ENCODE measurements around the gene TMEM214. TPM values are rescaled to one million over a fixed set of nuclear protein-coding genes. Genes with fewer than 3 reads are reported as not detected.

The TMEM214 gene
- 33.1 TPM for polyA plus RNA-seq (2013, experiment 1 of 2)
- polyA plus RNA-seq (2013, experiment 2 of 2), result 33.0 TPM

GRCh38 chr2:27032495-27033252 lies at the start of gene TMEM214:
TSS of gene TMEM214 (plus strand) at chr2:27032965. CDS start at chr2:27033016, 51 bp downstream.
- no CpG with 5 or more reads among the region's 76 CpGs for WGBS (ENCODE audit: extremely low coverage, insufficient coverage, low lambda C conversion rate)
- H3K27ac ChIP-seq (ENCODE audit: low read depth, low read length), result no peak within 1 kb of the TSS
- H2BK120ac ChIP-seq (ENCODE audit: low read depth, low read length), result no peak within 1 kb of the TSS

DNA sequence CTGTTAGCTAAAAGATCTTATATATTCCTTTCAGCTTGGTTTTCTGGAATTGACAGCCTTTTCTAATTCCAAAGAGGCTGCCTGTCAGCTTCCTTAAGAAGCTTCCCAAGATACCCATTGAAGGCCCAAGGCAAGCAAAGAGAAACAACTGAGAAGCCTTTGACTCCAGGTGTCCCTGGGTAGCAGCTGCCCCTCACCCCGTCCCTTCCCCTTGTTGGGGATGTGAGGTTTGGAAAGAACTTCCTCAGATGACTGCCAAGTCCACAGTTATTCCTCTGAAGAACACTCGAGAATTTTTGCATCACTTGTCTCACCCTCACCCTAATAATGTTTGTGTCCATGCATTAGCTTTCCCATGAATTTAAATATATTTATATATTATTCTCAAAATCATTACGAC lies 49.0 kb upstream of the TMEM214 start:
- no peaks in the 10 kb centered on the region for H3K79me1 ChIP-seq (ENCODE audit: low read length)
- H3K18ac ChIP-seq (ENCODE audit: low read length), result no peak overlapping the region

More at GRCh38 chr2:27032495-27033252, at the start of gene TMEM214:
- Histone ChIP-seq H3K4me3 (ENCODE audit: low read length) (peak within 1 kb of the TSS; percentile 93), H3K9ac (ENCODE audit: low read length) (peak within 1 kb of the TSS; percentile 95), H3K27me3 (ENCODE audit: insufficient read depth, low read length, poor library complexity) (no peaks in the 10 kb centered on the region), H4K5ac (ENCODE audit: low read length) (no peak within 1 kb of the TSS), H3K56ac (ENCODE audit: low read length) (peak within 1 kb of the TSS; percentile 96), H2BK5ac (ENCODE audit: low read length) (no peak within 1 kb of the TSS), H3K4me2 (ENCODE audit: low read length) (peak within 1 kb of the TSS; percentile 81), H3K79me1 (ENCODE audit: low read length) (peaks cover 12% of the 10 kb centered on the region), H3K4ac (ENCODE audit: low read depth, low read length) (peak within 1 kb of the TSS; percentile 49), H3K23ac (ENCODE audit: low read length) (no peak within 1 kb of the TSS), H3K79me2 (ENCODE audit: control insufficient read depth, insufficient read depth, low read length) (peaks cover 11% of the 10 kb centered on the region), H3K36me3 (ENCODE audit: control insufficient read depth, insufficient read depth, low read length) (peaks cover 6% of the 10 kb centered on the region), H2BK15ac (replicated peaks; ENCODE audit: low read depth) (no peak within 1 kb of the TSS), H3K4me1 (ENCODE audit: control insufficient read depth, low read depth, low read length) (peaks cover 3% of the 10 kb centered on the region), H2AK5ac (ENCODE audit: low read length) (peak within 1 kb of the TSS; percentile 9), H4K8ac (ENCODE audit: low read depth, low read length) (no peak within 1 kb of the TSS), H3K18ac (ENCODE audit: low read length) (peak within 1 kb of the TSS; percentile 29)
- peak; percentile 91 for DNase-seq

GRCh38 chr2:26985807-26986206 lies 47.0 kb upstream of the TMEM214 start:
- Histone ChIP-seq H3K18ac (ENCODE audit: low read length) (no peak overlapping the region), H3K23ac (ENCODE audit: low read length) (no peak overlapping the region), H3K4me1 (ENCODE audit: control insufficient read depth, low read depth, low read length) (no peaks in the 10 kb centered on the region), H3K4me2 (ENCODE audit: low read length) (no peak overlapping the region), H3K56ac (ENCODE audit: low read length) (no peak overlapping the region), H3K36me3 (ENCODE audit: control insufficient read depth, insufficient read depth, low read length) (no peaks in the 10 kb centered on the region), H2BK5ac (ENCODE audit: low read length) (no peak overlapping the region), H3K4me3 (ENCODE audit: low read length) (no peak overlapping the region), H3K79me2 (ENCODE audit: control insufficient read depth, insufficient read depth, low read length) (no peaks in the 10 kb centered on the region), H2BK15ac (replicated peaks; ENCODE audit: low read depth) (no peak overlapping the region), H2AK5ac (ENCODE audit: low read length) (no peak overlapping the region), H3K27me3 (ENCODE audit: insufficient read depth, low read length, poor library complexity) (no peaks in the 10 kb centered on the region), H3K79me1 (ENCODE audit: low read length) (no peaks in the 10 kb centered on the region), H3K4ac (ENCODE audit: low read depth, low read length) (no peak overlapping the region), H4K5ac (ENCODE audit: low read length) (no peak overlapping the region), H2BK120ac (ENCODE audit: low read depth, low read length) (no peak overlapping the region), H3K27ac (ENCODE audit: low read depth, low read length) (no peak overlapping the region), H3K9ac (ENCODE audit: low read length) (no peak overlapping the region), H4K8ac (ENCODE audit: low read depth, low read length) (no peak overlapping the region)
- DNase-seq, result no peak
- no CpG with 5 or more reads among the region's 4 CpGs for WGBS (ENCODE audit: extremely low coverage, insufficient coverage, low lambda C conversion rate)

More for the DNA sequence above, 49.0 kb upstream of the TMEM214 start:
- Histone ChIP-seq H3K4ac (ENCODE audit: low read depth, low read length) (no peak overlapping the region), H3K4me3 (ENCODE audit: low read length) (no peak overlapping the region), H2BK15ac (replicated peaks; ENCODE audit: low read depth) (no peak overlapping the region), H3K9ac (ENCODE audit: low read length) (no peak overlapping the region), H3K27ac (ENCODE audit: low read depth, low read length) (no peak overlapping the region), H2BK5ac (ENCODE audit: low read length) (no peak overlapping the region), H3K79me2 (ENCODE audit: control insufficient read depth, insufficient read depth, low read length) (no peaks in the 10 kb centered on the region), H3K4me1 (ENCODE audit: control insufficient read depth, low read depth, low read length) (no peaks in the 10 kb centered on the region), H3K27me3 (ENCODE audit: insufficient read depth, low read length, poor library complexity) (no peaks in the 10 kb centered on the region), H2BK120ac (ENCODE audit: low read depth, low read length) (no peak overlapping the region), H3K36me3 (ENCODE audit: control insufficient read depth, insufficient read depth, low read length) (no peaks in the 10 kb centered on the region), H3K4me2 (ENCODE audit: low read length) (no peak overlapping the region), H4K5ac (ENCODE audit: low read length) (no peak overlapping the region), H3K23ac (ENCODE audit: low read length) (no peak overlapping the region), H2AK5ac (ENCODE audit: low read length) (no peak overlapping the region), H4K8ac (ENCODE audit: low read depth, low read length) (no peak overlapping the region), H3K56ac (ENCODE audit: low read length) (no peak overlapping the region)
- no peak for DNase-seq
- WGBS (ENCODE audit: extremely low coverage, insufficient coverage, low lambda C conversion rate), result no CpG with 5 or more reads among the region's 3 CpGs

GRCh38 chr2:26986576-26986975 lies 46.2 kb upstream of the TMEM214 start:
- Histone ChIP-seq H4K8ac (ENCODE audit: low read depth, low read length) (no peak overlapping the region), H3K79me2 (ENCODE audit: control insufficient read depth, insufficient read depth, low read length) (no peaks in the 10 kb centered on the region), H2BK5ac (ENCODE audit: low read length) (no peak overlapping the region), H4K5ac (ENCODE audit: low read length) (no peak overlapping the region), H3K4me2 (ENCODE audit: low read length) (no peak overlapping the region), H3K4ac (ENCODE audit: low read depth, low read length) (no peak overlapping the region), H3K4me3 (ENCODE audit: low read length) (no peak overlapping the region), H2BK15ac (replicated peaks; ENCODE audit: low read depth) (no peak overlapping the region), H2AK5ac (ENCODE audit: low read length) (no peak overlapping the region), H3K23ac (ENCODE audit: low read length) (no peak overlapping the region), H3K18ac (ENCODE audit: low read length) (no peak overlapping the region), H3K36me3 (ENCODE audit: control insufficient read depth, insufficient read depth, low read length) (no peaks in the 10 kb centered on the region), H3K56ac (ENCODE audit: low read length) (no peak overlapping the region), H3K79me1 (ENCODE audit: low read length) (no peaks in the 10 kb centered on the region), H2BK120ac (ENCODE audit: low read depth, low read length) (no peak overlapping the region), H3K9ac (ENCODE audit: low read length) (no peak overlapping the region), H3K27me3 (ENCODE audit: insufficient read depth, low read length, poor library complexity) (no peaks in the 10 kb centered on the region), H3K4me1 (ENCODE audit: control insufficient read depth, low read depth, low read length) (no peaks in the 10 kb centered on the region), H3K27ac (ENCODE audit: low read depth, low read length) (no peak overlapping the region)
- no CpG with 5 or more reads among the region's 5 CpGs for WGBS (ENCODE audit: extremely low coverage, insufficient coverage, low lambda C conversion rate)
- no peak for DNase-seq

GRCh38 chr2:26988058-26988860 lies 44.5 kb upstream of the TMEM214 start:
- H4K8ac ChIP-seq (ENCODE audit: low read depth, low read length), result no peak overlapping the region
- no peaks in the 10 kb centered on the region for H3K36me3 ChIP-seq (ENCODE audit: control insufficient read depth, insufficient read depth, low read length)
- H3K18ac ChIP-seq (ENCODE audit: low read length), result no peak overlapping the region
- DNase-seq, result no peak
- no peak overlapping the region for H3K9ac ChIP-seq (ENCODE audit: low read length)
- no peak overlapping the region for H3K4ac ChIP-seq (ENCODE audit: low read depth, low read length)
- H3K4me1 ChIP-seq (ENCODE audit: control insufficient read depth, low read depth, low read length), result no peaks in the 10 kb centered on the region
- H3K79me1 ChIP-seq (ENCODE audit: low read length), result no peaks in the 10 kb centered on the region
- no peak overlapping the region for H3K23ac ChIP-seq (ENCODE audit: low read length)
- H3K27me3 ChIP-seq (ENCODE audit: insufficient read depth, low read length, poor library complexity), result no peaks in the 10 kb centered on the region
- H2AK5ac ChIP-seq (ENCODE audit: low read length), result no peak overlapping the region
- H3K56ac ChIP-seq (ENCODE audit: low read length), result no peak overlapping the region
- no CpG with 5 or more reads among the region's 4 CpGs for WGBS (ENCODE audit: extremely low coverage, insufficient coverage, low lambda C conversion rate)
- no peak overlapping the region for H3K27ac ChIP-seq (ENCODE audit: low read depth, low read length)
- no peak overlapping the region for H3K4me2 ChIP-seq (ENCODE audit: low read length)
- H4K5ac ChIP-seq (ENCODE audit: low read length), result no peak overlapping the region
- H2BK120ac ChIP-seq (ENCODE audit: low read depth, low read length), result no peak overlapping the region
- no peak overlapping the region for H2BK5ac ChIP-seq (ENCODE audit: low read length)
- H3K4me3 ChIP-seq (ENCODE audit: low read length), result no peak overlapping the region
- no peaks in the 10 kb centered on the region for H3K79me2 ChIP-seq (ENCODE audit: control insufficient read depth, insufficient read depth, low read length)
- H2BK15ac ChIP-seq (replicated peaks; ENCODE audit: low read depth), result no peak overlapping the region
